Fibroblast of the aortic adventitia (primary cell): ENCODE measurements around the gene PHYHD1. TPM values are rescaled to one million over a fixed set of nuclear protein-coding genes. Genes with fewer than 3 reads are reported as not detected.

Source experiments
- DNase-seq: peaks from one replicate; pipeline ENCODE4 v3.0.0-alpha.2; 2010; ENCODE audit warnings: low read depth
- H3K4me3 ChIP-seq: 2 replicates; pipeline ENCODE4 v1.5.1; 2011; ENCODE audit warnings: low read depth, mild to moderate bottlenecking, control low read depth, low read length, moderate library complexity
- total RNA-seq: library from RNA; depleted of rRNA; stranded (reverse); fragments of >200 nt; gene quantifications from 2 replicates; pipeline ENCODE4 v1.2.3, GENCODE V29; 2012; ENCODE audit warnings: low replicate concordance
- TF ChIP-seq, protein P1 (sequence below): IDR thresholded peaks from 2 replicates; pipeline ENCODE4 v1.5.1; 2011; ENCODE audit warnings: mild to moderate bottlenecking, low read length, control low read depth, inconsistent platforms; ENCODE audit not compliant: insufficient read depth

The PHYHD1 gene
- total RNA-seq, 1 donor, result 8.5 TPM

DNA sequence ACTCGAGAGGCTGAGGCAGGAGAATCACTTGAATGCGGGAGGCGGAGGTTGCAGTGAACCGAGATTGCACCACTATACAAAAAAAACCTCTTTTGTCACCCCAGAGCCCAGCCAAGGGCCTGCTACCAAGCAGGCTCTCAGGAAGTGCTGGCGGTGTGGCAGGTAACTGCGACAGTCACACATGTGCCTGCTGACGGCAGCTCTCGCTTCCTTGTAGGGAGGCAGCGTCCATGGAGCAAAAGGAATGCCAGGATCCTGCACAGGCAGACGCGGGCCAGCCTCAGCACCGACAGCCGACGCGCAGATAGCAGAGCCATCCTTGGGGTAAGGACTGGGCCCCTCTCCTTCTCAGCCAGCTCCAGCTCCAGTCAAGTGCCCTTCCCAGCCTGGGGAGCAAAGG lies 35.0 kb upstream of the PHYHD1 start:
- TF ChIP-seq, protein P1, sequence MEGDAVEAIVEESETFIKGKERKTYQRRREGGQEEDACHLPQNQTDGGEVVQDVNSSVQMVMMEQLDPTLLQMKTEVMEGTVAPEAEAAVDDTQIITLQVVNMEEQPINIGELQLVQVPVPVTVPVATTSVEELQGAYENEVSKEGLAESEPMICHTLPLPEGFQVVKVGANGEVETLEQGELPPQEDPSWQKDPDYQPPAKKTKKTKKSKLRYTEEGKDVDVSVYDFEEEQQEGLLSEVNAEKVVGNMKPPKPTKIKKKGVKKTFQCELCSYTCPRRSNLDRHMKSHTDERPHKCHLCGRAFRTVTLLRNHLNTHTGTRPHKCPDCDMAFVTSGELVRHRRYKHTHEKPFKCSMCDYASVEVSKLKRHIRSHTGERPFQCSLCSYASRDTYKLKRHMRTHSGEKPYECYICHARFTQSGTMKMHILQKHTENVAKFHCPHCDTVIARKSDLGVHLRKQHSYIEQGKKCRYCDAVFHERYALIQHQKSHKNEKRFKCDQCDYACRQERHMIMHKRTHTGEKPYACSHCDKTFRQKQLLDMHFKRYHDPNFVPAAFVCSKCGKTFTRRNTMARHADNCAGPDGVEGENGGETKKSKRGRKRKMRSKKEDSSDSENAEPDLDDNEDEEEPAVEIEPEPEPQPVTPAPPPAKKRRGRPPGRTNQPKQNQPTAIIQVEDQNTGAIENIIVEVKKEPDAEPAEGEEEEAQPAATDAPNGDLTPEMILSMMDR, result no peak
- no peak for DNase-seq

DNA sequence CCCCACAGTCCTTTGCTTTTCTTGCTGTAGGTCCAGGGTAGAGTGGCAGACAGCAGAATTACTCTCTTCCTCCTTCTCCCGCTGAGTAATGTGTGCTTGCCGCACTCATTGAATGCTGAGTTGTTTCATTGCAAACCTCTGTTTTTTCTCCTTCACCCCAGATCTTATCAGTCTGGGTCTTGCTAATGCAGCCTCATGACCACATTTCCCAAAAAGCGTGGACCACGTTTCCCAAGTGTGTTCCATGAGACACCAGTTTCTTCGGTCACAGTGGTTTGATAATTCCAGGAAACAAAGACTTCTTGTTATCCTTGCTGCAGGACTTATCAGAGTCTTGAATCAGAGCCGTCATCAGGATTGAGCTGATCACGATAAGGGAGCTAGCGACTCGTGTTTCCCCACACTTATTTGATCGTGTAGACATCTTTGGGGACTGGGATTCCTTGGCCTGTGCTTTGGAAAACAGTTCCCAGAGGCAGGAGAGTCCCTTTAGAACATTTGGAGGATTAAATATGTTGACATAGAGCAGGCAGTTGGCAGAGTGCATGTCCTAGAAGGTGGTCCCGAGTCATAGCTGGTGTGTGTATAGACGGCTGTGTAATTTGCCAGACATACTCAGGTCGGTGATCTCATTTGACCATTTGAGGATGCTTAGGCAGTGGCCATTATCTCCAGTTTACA lies 34.4 kb upstream of the PHYHD1 start:
- DNase-seq, result peak; percentile 90
- no peak overlapping the region for H3K4me3 ChIP-seq
- TF ChIP-seq, protein P1, result no peak

More for the DNA sequence above, 35.0 kb upstream of the PHYHD1 start:
- H3K4me3 ChIP-seq, result no peak overlapping the region

GRCh38 chr9:128887049-128887448 lies 33.7 kb upstream of the PHYHD1 start:
- no peak overlapping the region for H3K4me3 ChIP-seq
- no peak for DNase-seq

DNA sequence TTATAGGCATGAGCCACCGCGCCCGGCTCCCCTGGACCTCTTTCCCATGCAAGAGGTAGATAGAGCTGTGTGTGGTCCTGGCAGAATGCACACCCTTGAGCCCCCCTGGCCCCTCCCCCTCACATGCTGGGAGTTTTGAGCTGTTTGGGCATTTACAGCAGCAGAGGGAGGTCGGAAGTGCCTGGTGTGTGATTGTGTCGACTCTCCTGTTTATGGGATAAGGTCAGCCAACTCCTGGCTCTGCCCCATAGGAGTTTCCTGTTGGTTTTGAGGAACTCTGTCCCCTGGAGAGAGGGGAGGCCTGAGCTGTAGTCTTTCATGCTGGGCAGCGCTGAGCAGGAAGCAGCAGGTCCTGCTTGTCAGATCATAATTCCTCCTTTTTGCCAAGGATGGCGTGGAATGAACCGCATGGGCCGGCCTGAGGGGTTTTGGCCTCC lies 32.9 kb upstream of the PHYHD1 start:
- TF ChIP-seq, protein P1, result no peak
- peak; percentile 66 for DNase-seq

More at GRCh38 chr9:128887049-128887448, 33.7 kb upstream of the PHYHD1 start:
- TF ChIP-seq, protein P1, result no peak

DNA sequence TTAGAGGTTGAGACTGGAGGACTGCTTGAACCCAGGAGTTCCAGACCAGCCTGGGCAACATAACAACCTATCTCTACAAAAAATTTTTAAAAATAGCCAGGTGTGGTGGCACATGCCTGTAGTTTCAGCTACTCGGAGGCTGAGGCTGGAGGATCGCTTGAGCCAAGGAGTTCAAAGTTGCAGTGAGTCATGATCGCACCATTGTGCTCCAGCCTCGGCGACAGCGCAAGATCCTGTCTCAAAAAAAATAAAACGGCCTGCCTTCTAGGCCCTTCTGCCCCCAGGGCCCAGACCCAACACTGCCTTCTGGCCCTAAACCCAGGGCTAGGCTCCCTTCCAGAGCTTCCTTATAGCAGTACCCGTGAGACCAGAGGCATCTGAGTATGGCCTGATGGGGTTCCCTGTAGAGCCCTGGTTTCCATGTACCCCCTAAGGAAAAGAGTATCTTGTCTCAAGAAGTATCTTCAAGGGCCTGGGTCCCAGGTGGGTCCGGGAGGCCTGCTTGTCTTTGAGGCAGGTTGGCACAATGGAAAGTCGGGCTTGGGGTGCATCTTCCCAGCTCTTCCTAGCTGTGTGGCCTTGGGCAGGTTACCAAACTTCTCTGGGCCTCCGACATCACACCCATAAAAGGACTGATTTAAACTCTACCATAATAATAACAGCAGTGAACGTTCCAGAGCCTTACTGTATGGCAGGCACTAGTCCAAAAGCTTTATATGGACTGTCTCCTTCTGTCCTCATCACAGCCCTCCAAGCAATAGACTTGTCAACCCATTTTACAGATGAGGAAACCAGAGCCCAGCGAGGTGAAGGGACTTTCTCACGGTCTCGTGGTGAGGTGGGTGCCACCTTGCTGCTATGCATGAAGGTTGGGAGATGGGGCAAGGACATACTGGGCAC lies 29.2 kb upstream of the PHYHD1 start:
- H3K4me3 ChIP-seq, result no peak overlapping the region
- DNase-seq, result peak; percentile 31
- TF ChIP-seq, protein P1, result no peak

More for the DNA sequence above, 32.9 kb upstream of the PHYHD1 start:
- no peak overlapping the region for H3K4me3 ChIP-seq

DNA sequence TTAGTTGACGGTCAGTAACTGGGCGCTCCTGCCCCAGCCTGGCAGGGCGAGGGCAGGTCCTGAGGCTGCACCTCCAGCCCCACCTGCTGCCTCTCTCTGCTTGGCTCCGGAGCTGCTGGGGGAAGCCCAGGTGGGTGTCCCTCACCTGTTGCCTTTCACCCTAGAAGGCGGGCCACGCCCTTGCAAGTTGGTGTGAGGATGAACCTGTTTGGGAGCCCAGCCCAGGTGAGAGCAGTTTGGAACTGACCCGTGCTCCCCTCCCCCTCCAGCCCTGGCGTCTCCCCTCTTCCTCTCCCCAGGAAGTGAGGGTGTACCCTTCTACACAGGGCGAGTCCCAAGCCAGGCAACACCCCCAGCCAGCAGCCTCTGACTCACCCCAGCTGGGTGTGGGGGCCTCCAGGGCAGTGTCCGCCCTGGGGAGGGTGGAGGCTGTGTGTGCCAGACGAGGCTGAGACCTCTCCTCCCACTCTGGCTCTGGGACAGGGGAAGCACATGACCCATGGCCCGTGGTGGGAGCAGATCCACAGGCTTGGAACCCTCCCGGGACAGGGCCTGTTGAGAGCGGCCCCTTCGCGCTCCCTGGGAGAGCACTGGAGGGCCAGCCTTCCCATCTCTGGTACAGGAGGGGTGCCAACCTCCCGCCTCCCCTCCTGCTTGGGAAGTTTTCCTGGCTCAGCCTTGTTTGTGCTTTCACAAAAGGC lies 28.4 kb upstream of the PHYHD1 start:
- peak overlapping the region; percentile 44 for H3K4me3 ChIP-seq
- TF ChIP-seq, protein P1, result no peak

More for the DNA sequence above, 28.4 kb upstream of the PHYHD1 start:
- DNase-seq, result peak; percentile 95
